GM12865 (cell line): ENCODE data around the gene FHAD1.
"Not testable (repeated sequence)": the region's sequence is repeated elsewhere in the genome, so short reads cannot be mapped to it uniquely, and the experiment has no call there.

Source experiments
- DNase-seq: peaks from one replicate; pipeline ENCODE4 v3.0.0; 2010; ENCODE audit warnings: low read depth
- H3K4me3 ChIP-seq: 2 replicates; pipeline ENCODE4 v1.5.1; 2011; ENCODE audit warnings: mild to moderate bottlenecking, low read depth, low read length, control low read depth
- TF ChIP-seq, protein P1 (sequence below): IDR thresholded peaks from 2 replicates; pipeline ENCODE4 v1.5.1; 2011; ENCODE audit warnings: low read length, control low read depth, low read depth, inconsistent platforms; ENCODE audit not compliant: insufficient read depth; ENCODE audit errors: missing control alignments

FHAD1 gene

DNA sequence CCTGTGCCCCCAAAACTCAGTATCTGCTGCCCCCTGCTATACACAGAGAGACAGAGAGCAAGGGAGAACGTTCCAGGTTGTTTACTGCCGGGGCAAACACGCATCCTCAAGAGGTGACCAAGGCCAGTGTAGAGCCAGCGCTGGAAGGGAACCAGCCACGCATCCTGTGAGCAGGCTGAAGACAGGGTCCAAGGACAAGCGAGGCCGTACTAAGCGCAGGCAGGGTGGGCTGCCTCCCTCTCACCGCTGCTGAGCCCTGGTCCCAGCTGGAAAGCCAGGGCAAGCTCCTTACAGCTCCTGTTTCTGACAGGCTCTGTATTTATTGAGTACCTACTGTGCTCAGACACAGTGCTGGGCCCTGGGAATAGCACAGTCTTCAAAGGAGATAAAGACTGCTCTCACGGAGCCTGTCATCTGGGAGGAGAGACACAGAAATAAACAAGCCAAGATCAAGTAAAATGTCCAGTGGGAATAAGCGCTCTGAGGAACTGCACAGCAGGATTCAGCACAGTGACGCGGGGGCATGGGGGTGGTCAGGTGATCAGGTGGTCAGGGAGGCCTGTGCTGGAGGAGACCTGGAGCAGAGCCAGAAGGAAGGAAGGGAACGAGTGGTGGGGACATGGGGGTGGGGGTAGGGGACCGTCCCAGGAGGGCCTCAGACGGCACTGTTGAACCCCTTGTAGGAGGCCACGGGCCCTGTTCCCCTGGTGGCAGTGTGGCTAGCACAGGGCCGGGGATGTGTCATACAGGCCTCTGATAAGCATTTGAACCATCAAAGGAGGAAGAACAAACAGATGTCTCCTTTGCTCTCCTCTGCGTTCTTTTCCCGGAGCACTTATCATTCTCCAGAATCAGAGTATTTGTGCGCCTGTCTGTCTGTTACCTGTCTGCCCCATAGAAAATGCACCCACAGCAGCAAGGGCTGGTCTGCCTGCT, 124.9 kb downstream of the FHAD1 start:
- H3K4me3 ChIP-seq: no peak overlapping the region
- TF ChIP-seq, protein P1, sequence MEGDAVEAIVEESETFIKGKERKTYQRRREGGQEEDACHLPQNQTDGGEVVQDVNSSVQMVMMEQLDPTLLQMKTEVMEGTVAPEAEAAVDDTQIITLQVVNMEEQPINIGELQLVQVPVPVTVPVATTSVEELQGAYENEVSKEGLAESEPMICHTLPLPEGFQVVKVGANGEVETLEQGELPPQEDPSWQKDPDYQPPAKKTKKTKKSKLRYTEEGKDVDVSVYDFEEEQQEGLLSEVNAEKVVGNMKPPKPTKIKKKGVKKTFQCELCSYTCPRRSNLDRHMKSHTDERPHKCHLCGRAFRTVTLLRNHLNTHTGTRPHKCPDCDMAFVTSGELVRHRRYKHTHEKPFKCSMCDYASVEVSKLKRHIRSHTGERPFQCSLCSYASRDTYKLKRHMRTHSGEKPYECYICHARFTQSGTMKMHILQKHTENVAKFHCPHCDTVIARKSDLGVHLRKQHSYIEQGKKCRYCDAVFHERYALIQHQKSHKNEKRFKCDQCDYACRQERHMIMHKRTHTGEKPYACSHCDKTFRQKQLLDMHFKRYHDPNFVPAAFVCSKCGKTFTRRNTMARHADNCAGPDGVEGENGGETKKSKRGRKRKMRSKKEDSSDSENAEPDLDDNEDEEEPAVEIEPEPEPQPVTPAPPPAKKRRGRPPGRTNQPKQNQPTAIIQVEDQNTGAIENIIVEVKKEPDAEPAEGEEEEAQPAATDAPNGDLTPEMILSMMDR: no peak
- no peak for DNase-seq

DNA sequence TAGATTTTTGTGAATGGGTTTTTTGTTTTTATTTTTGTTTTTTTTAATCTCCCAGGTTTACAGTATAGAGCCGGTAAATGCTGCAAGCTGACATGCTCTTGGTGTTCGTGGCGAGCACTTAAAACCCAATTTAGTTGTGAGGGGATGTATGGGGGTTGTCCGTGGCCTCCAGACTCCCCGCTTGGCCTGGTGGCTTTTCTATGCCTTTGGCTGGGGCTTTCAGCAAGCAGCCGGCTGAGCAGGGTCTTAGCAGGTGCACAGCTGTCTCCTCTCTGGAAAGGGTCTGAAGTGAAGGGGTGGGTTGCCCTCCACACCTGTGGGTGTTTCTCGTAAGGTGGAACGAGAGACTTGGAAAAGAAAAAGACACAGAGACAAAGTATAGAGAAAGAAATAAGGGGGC, 131.7 kb downstream of the FHAD1 start:
- TF ChIP-seq, protein P1: no peak
- DNase-seq: no peak
- H3K4me3 ChIP-seq: no peak overlapping the region

DNA sequence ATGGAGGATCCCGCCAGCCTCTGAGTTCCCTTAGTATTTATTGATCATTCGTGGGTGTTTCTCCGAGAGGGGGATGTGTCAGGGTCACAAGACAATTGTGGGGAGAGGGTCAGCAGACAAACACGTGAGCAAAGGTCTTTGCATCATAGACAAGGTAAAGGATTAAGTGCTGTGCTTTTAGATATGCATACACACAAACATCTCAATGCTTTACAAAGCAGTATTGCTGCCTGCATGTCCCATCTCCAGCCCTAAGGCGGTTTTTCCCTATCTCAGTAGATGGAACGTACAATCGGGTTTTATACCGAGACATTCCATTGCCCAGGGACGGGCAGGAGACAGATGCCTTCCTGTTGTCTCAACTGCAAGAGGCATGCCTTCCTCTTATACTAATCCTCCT, 132.1 kb downstream of the FHAD1 start:
- DNase-seq, H3K4me3 ChIP-seq: not testable (repeated sequence)

DNA sequence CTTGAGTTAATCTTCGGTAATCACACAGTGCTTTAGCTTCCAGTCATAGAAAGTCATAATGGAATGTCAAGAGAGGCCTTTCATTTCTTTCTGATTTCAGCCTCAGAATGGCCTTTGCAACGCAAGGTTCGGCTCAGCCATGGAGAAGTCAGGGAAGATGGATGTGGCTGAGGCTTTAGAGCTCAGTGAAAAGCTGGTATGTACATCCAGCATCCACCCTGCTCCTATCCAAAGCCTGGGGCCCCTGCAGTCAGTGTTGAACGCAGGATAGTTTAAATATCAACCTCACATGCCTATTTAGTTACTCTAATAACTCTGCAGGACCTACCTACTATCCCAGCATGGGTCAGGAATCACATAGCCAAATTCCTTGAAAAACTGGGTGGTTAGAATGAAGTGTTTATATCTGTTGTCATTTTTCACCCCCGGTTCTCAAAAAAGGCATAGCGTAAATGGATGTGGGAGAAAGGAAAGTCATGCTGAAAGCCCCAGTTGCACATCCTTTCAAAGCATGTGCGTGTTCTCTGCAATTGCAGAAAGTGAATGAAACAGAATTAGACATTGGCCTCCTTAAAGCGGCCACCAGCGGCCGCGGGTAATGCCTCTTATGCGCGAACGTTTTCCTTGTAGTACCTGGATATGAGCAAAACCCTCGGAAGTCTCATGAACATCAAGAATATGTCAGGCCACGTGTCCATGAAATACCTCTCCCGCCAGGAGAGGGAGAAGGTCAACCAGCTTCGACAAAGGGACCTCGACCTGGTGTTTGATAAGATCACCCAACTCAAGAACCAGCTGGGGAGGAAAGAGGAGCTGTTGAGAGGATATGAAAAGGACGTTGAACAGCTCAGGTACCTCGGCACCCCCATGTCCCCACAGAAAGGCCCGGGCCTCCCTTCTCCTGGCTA, 133.8 kb downstream of the FHAD1 start:
- DNase-seq: no peak
- no peak overlapping the region for H3K4me3 ChIP-seq
- TF ChIP-seq, protein P1: no peak

DNA sequence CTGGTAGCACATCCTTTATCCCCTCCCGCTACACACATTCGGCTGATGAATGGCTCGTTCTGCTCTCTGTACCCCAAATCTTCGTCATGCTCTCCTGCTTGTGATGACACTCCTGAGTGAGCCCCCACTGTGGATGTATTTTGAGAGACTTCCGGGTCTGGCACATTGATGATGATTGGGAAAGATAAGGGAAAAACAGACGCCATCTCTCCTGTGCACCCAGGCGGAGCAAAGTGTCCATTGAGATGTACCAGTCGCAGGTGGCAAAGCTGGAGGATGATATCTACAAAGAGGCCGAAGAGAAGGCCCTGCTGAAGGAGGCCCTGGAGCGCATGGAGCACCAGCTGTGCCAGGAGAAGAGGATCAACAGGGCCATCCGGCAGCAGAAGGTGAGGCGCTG, 134.8 kb downstream of the FHAD1 start:
- TF ChIP-seq, protein P1: no peak
- no peak for DNase-seq
- no peak overlapping the region for H3K4me3 ChIP-seq

DNA sequence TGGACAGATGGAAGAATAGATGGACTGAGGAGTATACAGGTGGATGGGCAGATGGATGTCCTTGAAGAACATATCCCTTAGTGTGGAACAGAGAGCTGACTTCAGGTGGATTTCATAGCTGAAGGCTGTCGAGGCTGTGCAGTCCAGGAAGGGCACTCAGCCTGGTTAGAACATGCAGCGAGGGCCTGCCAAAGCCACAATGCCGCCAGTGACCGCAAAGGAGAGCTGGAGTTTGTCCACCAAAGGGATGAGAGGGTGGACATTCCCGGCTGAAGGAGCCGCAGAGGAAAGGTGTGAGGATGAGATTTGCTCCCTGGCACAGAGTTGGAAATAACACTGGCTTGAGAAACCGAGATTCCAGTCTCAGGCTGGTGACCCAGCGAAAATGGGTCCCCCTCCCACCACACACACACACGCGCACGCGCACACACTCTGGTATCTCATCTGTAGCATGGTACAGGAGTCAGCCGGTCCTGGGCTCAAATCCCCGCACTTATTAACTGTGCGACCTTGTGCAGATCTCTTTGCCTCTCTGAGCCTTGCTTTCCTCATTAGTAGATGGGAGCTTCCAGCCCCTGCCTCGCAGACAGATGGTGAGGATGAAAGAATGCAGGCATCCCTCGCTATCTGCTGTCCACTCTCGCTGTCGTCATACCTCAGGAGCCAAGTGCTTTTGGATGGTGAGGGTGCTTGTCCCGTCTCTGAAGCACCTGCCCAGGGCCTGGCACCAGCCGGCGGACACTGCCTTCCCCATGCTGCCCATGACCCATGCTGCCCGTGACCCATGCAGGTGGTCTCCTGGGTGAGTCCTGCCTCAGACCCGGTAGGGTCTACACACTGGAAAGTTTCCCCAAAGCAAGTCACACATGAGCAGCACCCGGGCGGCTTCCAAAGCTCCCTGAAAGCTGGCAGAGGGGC, 135.8 kb downstream of the FHAD1 start:
- H3K4me3 ChIP-seq: no peak overlapping the region
- DNase-seq: no peak
- TF ChIP-seq, protein P1: no peak
